RPMI8226 (cell line): ENCODE results near the gene EXOC6.
A peak's percentile ranks its signal among the peaks of the same experiment; 100 is the strongest.
"Not testable (repeated sequence)": the region's sequence is repeated elsewhere in the genome, so short reads cannot be mapped to it uniquely, and the experiment has no call there.

Source experiments
- DNase-seq: peaks from one replicate; pipeline ENCODE4 v3.0.0-alpha.2; 2015

The EXOC6 gene

GRCh38 chr10:92890471-92890870 lies 42.2 kb downstream of the EXOC6 start:
- DNase-seq: no peak

DNA sequence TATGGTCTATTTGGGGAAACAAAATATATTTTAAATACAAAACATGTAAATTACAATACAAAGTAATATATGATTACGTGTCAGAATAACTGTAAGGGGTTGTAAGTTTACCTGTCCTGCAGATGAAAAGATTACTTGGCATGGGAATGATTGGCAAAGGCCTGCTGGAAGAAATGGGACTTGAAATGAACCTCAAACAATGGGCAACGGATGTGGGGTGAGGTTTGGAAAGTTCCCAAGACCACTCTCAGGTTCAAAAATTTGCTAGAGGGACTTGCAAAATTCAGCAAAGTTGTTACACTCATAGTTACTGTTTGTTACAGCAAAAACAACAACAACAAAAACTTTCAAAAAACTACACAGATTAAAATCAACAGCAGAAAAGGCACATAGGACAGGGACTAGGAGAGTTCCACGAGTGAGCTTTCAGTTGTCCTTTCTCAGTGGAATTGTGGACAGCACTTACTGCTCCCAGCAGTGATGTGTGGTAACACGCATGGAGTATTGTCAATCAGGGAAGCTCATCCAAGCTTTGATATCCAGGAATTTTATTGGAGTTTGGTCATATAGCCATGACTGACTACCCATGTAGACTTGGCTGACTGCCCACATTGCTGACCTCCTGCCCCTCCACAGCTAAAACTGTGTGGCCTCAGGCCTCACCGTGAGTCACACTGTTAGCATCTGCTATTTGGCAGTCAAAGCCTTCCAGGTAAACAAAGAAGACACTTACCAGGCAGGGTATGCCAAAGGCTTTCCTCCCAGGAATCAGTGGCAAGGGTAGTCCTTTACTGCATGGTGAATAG lies 43.8 kb downstream of the EXOC6 start:
- no peak for DNase-seq

DNA sequence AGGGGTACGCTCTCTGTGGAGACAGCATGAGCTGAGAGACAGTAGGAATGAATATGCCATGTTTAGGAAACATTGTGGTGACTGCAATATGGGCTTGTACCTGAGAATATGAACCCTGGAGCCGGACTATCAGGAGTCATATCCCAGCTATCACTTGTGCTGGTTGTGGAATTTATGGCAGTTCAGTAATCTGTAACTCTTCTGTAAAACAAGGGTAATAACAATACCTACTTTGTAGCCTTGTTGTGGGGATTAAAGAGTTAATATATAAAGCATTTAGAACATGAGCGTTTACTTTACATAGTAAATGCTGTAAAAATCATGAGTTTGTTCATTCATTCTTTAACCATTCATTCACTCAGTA lies 44.4 kb downstream of the EXOC6 start:
- DNase-seq: no peak

DNA sequence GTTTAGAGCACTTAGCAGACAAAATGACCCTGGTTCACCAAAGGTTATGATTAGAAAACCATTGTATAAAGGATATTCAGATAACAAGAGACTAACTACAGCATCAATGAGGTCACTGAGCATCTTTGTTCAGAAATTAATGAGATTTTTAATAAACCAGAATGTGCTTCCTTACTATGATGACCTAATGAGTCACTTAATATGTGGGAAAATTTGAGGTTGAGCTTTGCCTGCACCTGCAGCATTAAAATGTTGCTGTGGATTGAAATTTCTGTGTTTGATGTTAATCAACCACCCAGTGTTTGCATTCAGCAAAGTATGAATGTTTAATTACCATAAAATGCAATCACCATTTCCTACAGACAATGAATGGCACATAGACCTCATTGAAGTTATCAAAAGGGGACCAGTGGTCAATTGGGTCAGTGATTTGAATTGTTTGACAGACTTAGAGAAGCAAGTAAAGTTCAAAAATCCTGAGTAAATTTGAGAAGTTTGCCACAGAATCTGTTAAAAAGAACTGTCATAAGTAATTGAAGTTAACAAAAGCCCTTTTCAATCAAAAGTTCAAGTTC lies 45.8 kb downstream of the EXOC6 start:
- DNase-seq: no peak

DNA sequence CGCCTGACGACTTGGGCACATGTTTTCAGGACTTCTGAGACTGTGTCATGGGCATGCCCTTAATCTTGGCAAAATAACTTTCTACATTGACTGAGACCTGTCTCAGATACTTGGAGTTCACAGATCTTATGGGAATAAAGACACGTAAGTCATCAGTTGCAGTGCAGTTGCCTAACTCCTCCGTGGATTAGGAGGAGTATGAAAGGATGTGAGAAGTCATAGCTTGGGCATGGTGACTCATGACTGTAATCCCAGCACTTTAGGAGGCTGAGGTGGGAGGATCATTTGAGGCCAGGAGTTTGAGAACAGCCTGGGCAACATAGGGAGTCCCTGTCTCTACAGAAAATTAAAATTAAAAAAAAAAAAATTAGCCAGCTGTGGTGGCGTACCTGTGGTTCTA lies 49.6 kb downstream of the EXOC6 start:
- no peak for DNase-seq

GRCh38 chr10:92901819-92902251 lies 53.5 kb downstream of the EXOC6 start:
- DNase-seq: no peak

DNA sequence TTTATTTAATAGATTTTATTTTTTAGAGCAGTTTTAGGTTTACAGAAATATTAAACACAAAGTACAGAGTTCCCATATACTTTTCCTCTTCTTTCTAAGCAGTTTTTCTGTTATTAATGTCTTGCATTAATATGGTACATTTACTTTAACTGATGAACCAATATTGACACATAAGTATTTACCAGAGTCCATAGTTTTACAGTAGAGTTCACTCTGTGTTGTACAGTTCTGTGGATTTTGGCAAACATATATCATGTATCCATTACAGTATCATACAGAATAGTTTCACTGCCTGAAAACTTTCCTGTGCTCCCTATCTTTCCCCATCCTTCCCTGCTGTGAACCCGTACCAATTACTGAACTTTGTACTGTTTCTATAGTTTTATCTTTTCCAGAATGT lies 55.3 kb downstream of the EXOC6 start:
- DNase-seq: no peak

DNA sequence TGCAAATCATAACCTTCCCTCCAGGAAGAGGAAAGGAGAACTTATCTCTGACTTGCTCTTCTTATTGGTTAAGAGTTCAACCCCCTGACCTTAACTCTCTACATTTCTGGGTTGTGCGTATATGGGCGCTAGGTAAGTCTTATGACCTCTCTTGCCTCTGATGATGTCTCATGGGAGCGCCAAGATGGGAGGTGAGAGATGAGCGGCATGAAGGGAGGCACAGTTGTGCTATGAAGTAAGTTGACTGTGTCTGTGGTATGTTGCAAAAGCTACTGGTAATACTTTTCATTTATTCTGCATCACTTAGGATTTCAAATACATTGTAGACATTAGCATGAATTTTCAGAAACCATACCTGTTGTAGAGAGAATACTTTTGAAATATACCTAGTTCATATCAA lies 59.0 kb downstream of the EXOC6 start:
- DNase-seq: no peak

- DNase-seq: not testable (repeated sequence)
These were observed 64.3 kb downstream of the EXOC6 start for GRCh38 chr10:92912631-92913030.

- no peak for DNase-seq
These were observed 65.7 kb downstream of the EXOC6 start for GRCh38 chr10:92913973-92914372.

DNA sequence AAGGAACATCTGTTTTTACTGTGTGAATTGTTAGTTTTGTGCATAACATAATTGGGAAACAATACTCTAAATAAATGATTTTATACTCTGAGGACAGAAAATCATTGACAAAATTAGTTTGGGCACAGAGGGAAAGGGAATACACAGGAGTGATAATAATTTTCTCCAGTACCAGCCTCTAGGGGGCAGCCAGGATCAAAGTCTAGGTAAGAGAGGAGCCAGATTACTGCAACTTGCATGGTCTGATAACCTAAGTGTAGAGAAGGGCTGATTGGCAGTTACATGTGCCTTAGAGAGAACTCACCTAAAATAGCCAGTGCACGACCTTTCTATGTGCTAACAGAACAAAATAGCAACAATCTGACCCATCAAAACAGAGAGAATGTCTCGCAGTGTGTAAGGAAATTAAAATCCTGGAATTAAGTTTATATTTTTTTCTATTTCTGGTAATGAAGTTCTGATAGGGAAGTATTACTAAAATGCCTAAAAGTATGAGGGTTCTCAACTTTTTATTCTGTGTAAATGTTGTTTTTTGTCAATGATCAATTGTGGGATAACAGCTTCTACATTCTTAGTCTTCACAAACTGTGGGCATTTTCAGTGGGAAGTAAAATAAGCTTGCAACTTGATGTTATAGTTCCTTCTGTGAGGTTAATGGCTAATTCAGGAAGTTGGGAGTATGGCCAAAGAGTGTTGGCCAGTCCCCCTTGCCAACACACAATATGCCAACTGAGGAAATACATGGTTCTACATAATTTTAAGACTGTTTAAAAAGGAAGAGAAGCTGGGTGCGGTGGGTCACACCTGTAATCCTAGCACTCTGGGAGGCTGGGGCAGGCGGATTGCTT lies 66.4 kb downstream of the EXOC6 start:
- DNase-seq: peak; percentile 57

DNA sequence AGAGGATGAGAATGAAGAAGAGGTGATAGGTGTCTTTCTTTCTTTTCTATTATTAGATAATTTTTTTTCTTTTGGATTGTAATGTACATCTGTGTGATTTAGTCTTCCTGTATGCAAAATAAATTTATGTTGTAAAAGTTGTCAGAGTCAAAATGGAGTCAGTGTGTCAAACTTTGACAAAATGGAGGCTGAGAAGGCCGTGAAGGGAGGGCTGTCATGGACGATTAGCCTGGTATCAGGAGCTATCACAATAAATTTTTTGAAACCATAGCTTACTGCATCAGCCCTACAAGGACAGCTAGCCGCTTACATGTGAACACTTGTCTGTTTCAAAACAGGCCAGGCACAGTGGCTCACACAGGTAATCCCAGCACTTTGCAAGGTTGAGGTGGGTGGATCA lies 67.6 kb downstream of the EXOC6 start:
- DNase-seq: no peak

- DNase-seq: no peak
These were observed 68.1 kb downstream of the EXOC6 start for GRCh38 chr10:92916433-92916832.

- no peak for DNase-seq
These were observed 70.3 kb downstream of the EXOC6 start for GRCh38 chr10:92918603-92919002.

GRCh38 chr10:92920866-92921265 lies 72.5 kb downstream of the EXOC6 start:
- DNase-seq: no peak

- DNase-seq: no peak
These were observed 75.1 kb downstream of the EXOC6 start for GRCh38 chr10:92923416-92923815.

DNA sequence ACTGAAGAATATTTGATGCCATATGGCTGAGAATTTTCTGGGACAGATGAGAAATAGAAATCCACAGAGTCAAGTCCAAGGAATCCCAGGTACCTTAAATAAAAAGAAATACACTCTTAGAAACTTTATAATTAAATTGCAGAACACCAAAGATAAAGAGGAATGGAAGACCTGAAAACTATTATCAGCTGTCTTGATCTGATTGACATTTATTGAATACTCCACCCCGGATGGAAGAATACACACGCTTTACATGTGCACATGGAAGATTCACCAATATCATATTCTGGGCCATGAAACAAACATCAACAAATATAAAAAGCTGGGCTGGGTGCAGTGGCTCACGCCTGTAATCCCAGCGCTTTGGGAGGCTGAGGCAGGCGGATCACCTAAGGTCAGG lies 81.6 kb downstream of the EXOC6 start:
- DNase-seq: no peak

DNA sequence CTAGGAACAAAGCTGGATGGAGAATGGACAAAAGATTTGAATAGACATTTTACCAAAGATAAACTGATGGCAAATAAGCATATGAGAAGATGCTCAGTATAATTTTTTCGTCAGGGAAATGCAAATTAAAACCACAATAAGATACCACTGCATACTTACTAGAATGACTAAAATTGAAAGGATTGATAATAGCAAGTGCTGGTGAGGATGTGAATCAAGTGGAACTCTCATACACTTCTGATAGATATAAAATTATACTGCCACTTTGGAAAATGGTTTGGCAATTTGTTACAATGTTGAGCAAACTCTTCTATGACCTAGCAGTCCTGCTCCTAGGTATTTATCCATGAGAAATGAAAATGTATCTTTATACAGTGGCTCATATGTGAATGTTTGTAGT lies 83.3 kb downstream of the EXOC6 start:
- DNase-seq: no peak

DNA sequence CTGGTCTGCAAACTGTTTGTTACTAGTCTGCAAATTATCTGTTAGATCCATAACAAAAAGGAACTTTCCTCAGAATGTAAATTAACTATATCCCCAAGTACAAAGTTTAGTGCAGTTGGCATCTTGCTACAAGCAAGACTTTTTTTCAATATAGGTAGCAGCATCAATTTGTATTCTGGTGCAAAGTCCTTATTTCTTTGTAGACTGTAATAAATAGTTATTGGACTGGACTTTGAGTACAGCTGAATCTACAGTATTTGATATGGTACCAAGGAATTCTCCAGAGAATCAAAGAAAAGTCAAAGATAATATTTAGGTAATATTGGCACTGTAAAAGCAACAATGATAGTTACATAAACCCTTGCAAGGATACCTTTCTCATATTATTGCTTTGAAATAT lies 89.6 kb downstream of the EXOC6 start:
- no peak for DNase-seq

DNA sequence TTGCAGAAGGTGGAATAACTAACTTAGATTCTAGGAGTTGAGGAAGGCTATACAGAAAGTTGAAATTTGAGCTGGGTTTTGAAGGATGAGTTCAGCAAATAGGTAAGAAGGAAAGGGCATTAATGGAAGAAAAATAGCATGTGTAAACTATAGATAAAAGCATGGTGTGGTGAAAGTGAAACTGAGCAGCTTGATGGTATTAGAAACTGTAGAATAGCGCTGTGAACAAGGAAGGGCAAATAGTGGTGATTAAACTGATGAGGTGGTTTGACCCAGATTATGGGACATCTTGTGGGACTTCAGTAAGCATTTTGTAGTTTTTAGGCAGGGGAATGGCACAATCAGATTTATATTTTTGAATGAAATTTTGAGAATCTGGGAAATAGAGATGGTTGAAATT lies 90.5 kb downstream of the EXOC6 start:
- no peak for DNase-seq

DNA sequence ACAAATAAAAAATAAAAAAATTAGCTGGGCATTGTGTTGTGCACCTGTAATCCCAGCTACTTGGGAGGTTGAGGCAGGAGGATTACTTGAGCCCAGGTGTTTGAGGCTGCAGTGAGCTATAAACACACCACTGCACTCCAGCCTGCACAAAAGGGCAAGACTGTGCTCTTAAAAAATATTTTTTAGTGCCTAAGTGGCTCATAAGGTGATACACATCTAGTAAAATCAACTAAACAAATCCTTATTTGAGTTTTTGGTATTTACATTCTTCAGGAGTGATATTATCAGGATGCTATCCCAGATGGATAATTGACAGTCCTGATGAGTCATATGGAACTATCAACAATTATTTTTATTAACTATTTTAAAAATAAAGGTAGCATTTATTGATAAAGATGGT lies 93.9 kb downstream of the EXOC6 start:
- no peak for DNase-seq

GRCh38 chr10:92946491-92946890 lies 98.2 kb downstream of the EXOC6 start:
- no peak for DNase-seq

DNA sequence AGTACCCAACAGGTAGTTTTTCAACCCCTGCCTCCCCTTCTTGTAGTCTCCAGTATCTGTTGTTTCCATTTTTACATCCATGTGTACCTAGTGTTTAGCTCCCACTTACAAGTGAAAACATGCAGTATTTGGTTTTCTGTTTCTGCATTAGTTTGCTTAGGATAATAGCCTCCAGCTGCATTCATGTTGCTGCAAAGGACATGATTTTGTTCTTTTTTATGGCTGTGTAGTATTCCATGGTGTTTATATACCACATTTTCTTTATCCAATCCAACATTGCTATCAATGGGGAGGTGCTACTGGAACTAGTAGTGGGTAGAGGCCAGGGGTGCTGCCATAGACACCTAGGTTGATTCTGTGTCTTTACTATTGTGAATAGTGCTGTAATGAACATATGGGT lies 104.3 kb downstream of the EXOC6 start:
- DNase-seq: not testable (repeated sequence)
